ENCODE results near the gene CTU2. TPM values are rescaled to one million over a fixed set of nuclear protein-coding genes. Genes with fewer than 3 reads are reported as not detected.
"Not testable (repeated sequence)": the region's sequence is repeated elsewhere in the genome, so short reads cannot be mapped to it uniquely, and the experiment has no call there.

CTU2 gene
- total RNA-seq (2014; rRNA removed; shearing (Covaris generic)), result 14.7 and 21.8 TPM in 2 replicates

DNA sequence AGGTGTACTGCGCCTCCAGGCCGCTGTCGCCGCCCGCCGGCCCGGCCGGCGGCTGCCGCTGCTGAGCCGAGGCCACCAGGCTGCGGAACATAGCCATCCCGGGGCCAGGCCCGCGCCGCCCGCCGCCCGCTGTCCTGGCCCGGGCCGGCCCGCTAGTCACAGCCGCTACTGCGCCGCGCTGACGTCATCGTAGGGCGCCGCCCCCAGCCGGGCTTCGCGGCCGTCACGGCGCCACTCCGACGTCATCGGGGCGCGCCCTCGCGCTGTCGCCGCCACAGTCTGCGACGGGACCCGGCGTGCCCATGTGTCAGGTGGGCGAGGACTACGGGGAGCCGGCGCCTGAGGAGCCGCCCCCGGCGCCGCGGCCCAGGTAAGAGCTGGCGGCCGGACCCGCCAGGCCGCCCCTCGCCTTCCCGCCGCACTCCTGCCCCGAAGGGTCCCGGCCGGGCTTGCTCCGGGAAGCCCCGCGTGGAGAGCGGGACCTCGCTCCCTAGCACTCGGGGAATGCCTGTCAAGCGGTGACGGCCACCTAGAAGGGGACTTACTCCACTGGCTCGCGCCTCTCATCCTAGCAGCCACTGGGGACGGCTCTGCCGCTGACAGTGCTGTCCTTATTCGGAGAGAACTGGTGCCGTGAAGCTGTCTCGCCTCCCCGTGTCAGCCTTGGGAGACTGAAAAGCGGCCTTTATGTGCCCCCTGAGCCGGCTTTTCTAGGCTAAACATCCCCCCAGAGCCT is at the start of gene CTU2, which contains the start of gene RNF166:
CTU2 (plus strand) TSS at position 275 of the 736 bp plus-strand sequence; CDS start at position 303, 28 bp downstream.
RNF166 (minus strand) TSS at position 180 of the 736 bp plus-strand sequence; CDS start at position 97, 83 bp downstream.
- in situ Hi-C loops (cut with HindIII; ENCODE audit: low sequenced_read_pairs), result no loop called here
- peak; percentile 80 for DNase-seq (ENCODE audit: low spot score)

DNA sequence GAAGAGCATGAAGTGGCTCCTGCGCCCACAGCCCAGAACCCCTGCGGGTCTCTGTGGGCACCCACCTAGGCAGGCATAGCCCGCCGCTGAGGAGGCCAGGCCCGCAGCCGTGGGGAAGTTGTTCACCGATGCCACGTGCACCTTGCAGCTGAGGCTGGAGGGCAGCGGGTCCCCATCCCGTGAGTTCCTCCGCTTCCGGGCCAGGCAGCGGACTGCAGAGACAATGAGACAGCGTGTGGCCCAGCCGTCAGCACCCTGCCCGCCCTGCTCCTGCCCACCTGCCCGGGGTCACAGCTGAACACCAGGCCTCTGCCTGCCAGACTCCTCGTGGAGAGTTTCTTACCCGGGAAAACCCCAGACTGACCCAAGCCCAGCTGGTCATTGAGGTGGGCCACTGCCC is 48.9 kb upstream of the CTU2 start:
- no peak for DNase-seq (ENCODE audit: low spot score)
- in situ Hi-C loops (cut with HindIII; ENCODE audit: low sequenced_read_pairs), result no loop called here

DNA sequence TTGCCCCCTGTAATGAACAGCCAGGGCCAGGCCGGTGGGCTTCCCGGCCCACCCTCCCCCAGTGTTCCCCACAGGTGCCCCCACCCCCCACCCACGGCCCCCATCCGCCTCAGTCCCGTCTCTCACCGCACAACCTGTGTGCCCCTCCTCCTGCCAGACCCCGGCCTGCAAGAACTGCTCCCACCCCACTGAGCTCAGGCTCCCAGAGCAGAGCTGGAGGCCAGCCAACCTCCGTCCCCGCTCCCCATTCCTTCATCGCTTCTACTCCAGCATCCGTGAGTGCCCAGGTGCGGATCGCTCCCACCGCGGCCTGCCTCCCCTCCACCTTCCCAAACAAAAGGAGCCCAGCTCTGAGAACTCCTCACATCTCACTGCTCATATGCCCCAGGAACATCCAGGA is 47.6 kb upstream of the CTU2 start:
- in situ Hi-C loops (cut with HindIII; ENCODE audit: low sequenced_read_pairs), result no loop called here
- DNase-seq (ENCODE audit: low spot score), result no peak

DNA sequence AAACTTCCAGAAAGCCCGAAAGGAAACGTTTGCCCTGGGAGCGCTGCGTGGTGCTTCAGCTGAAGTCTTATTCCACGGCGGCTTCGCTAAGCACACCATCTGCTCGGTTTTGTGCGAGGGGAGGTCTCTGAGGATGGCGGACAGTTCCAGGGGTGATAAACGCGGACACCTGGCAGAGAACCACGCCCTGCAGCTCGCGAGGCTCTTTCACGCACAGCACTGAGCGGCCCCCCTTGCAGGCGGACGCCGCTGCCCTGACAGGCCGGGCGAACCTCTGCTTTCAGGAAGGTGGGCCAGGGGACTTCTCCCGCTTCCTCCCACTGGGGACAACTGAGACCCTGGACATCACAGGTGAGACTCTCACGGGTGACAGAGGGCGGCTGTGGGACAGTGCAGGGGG is 47.1 kb upstream of the CTU2 start:
- in situ Hi-C loops (cut with HindIII; ENCODE audit: low sequenced_read_pairs), result no loop called here
- DNase-seq (ENCODE audit: low spot score), result no peak

DNA sequence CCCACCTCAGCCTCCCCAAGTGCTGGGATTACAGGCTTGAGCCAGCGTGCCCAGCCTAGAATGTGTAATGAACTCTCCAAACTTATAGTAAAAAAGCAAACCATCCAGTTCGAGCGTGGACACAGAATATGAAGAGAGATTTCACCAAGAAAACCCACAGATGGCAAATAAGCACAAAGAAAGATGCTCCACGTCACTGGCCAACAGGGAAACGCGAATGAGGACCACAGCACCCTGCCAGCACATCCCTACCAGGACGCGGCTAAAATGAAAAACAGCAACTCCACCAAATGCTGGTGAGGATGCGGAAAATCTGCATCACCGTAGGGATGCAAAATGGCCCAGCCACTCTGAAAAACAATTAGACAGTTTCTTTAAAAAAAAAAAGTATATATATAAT is 44.8 kb upstream of the CTU2 start:
- peak; percentile 20 for DNase-seq (ENCODE audit: low spot score)
- in situ Hi-C loops (cut with HindIII; ENCODE audit: low sequenced_read_pairs), result no loop called here

DNA sequence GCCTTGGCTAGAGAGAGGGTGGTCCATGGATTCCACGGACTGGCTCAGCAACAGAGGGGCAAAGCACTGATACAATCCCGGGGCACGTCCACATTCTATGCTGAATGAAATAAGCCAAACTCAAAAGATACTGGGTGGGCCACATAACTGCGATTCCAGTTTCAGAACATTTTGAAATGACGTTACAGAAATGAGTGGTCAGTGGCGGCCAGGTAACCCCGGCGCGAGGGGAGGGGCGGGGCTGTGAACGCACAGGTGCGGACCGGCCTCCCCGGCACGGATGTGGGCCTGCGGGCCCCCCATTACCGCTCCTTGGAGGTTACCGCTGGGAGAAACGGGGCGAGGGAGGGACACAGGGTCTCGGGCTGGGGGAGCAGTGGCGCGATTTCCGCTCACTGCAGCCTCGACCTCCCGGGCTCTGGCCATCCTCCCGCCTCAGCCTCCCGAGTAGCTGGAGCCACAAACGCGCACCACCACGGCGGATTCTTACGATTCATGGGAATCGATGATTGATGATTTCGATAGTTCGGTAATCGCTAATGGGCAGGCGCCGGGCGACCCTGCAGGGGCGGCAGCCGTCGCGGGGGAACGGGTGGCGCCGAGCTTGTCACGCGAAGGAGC is 44.0 kb upstream of the CTU2 start:
- in situ Hi-C loops (cut with HindIII; ENCODE audit: low sequenced_read_pairs), result no loop called here
- no peak for DNase-seq (ENCODE audit: low spot score)

DNA sequence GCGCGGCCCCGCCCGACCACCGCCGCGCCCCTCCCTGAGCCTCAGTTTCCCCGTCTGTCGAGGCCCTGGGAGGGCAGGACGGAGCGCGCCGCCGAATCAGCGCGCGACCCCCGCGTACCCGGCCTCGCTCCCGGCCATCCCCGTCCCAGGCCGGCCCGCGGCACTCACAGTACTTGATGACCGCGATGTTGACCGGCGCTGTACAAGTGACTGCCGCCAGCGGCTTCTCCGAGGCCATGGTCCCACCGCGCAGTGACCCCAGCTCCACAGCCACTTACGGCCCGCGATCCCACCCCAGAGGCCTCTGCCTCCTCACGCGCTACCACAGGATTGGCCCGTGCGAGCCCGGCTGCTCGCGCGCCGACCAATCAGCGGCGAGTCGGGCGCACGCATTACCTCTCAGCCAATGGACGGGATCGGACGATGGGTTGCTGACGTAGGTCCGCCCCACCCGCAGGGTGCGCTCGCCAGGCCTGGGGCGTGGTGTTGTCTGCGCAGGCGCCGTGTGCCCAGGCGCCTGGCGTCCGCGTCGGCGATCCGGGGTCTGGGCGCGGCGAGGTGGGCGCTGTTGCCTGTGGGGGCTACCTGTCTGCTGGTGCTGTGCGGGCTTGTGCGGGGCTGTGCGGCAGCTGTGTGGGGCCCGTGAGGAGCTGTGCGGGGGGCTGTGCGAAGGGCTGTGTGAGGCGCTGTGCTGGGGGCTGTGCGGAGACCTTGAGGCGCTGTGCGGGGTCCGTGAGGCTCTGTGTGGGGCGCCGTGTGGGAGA is 43.3 kb upstream of the CTU2 start, which contains the start of gene MVD:
MVD (minus strand) TSS at position 249 of the 764 bp plus-strand sequence; CDS start at position 238, 11 bp downstream.
- peak; percentile 97 for DNase-seq (ENCODE audit: low spot score)
- in situ Hi-C loops (cut with HindIII; ENCODE audit: low sequenced_read_pairs), result no loop called here

DNA sequence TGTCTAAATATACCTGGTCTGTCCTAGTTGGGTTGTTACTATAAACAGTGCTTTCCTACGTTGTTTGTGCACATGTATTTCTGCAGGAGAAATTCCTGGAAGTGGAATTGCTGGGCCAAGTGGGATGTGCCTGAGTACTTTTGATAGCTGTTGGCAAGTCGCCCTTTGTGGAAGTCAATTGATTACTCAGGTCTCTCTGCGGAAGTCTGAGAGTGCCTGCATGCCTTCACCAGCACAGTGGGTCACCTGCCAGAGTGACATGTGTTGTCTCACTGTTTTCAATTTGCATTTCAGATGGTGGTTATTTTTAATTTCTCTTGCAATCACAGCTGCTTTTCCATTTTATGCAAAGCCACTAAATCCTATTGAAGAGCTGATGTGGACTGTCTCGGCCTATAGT is 41.2 kb upstream of the CTU2 start:
- DNase-seq (ENCODE audit: low spot score), result no peak
- in situ Hi-C loops (cut with HindIII; ENCODE audit: low sequenced_read_pairs), result no loop called here

DNA sequence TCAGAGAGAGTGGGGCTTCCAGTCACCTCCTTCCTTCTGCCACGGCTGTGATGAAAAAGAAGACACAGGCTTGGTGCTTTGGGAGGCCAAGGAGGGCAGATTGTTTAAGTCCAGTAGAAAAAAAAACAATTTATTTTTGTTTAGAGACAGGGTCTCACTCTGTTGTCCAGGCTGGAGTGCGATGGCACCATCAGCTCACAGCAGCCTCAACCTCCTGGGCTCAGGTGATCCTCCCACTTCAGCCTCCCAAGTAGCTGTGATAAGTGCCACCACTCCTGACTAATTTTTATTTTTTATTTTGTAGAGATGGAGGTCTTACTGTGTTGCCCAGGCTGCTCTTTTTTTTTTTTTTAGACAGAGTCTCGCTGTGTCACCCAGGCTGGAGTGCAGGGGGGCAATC is 40.7 kb upstream of the CTU2 start:
- DNase-seq (ENCODE audit: low spot score), result no peak
- in situ Hi-C loops (cut with HindIII; ENCODE audit: low sequenced_read_pairs), result no loop called here

DNA sequence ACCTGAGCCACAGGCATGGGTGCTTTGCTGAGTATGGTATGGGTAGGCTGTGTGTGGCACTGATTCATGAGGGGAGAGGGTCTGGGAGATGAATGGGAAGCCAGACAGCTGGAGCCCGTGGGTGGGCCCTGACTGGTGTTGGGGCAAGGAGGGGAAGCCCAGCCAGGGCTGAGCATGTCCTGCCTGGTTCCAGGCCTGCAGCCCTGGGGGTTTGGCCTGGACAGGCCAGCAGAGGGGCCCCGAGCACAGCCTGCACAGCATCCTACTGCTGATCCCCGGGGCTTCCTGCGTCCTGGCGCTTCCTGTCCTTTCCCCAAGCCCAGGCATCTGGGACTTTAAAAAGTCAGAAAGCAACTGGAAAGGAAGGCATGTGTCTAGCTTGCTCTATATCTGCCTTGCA is 38.8 kb upstream of the CTU2 start:
- DNase-seq (ENCODE audit: low spot score), result no peak
- in situ Hi-C loops (cut with HindIII; ENCODE audit: low sequenced_read_pairs), result no loop called here

DNA sequence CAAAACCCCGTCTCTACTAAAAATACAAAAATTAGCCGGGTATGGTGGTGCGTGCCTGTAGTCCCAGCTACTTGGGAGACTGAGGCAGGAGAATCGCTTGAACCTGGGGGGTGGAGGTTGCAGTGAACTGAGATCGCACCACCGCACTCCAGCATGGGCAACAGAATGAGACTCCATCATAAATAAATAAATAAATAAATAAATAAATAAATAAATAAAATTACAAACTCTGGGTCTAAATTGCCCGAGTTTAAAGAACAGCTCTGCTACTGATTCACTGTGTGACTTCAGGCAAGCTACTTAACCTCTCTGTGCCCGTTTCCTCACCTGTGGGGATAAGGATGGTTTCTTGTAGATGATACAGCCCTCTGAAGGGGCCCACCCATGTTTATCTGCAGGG is 36.8 kb upstream of the CTU2 start:
- in situ Hi-C loops (cut with HindIII; ENCODE audit: low sequenced_read_pairs); DNase-seq (ENCODE audit: low spot score): not testable (repeated sequence)

DNA sequence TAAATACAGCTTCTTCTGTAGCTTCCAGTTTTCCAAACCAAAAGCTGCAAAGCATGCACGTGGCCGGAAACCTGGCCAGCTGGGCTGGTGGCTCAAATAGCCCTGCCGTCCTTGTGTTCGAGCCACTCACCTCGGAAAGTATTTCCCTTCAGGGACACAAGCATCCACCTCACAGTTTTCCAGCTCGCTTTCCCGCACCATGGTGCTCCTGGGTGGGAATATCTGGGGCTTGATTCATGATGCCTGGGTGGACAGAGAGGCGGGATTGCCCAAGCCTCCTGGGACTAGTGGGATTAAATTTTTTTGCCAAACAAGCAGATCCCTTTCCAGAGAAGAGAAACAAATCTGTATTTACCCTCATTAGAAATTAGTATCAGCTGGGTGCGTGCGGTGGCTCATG is 36.3 kb upstream of the CTU2 start:
- in situ Hi-C loops (cut with HindIII; ENCODE audit: low sequenced_read_pairs), result loop anchor here (10.0 kb wide), 1 partner anchor 85 kb away; no protein-coding TSS in a partner anchor
- DNase-seq (ENCODE audit: low spot score), result no peak

DNA sequence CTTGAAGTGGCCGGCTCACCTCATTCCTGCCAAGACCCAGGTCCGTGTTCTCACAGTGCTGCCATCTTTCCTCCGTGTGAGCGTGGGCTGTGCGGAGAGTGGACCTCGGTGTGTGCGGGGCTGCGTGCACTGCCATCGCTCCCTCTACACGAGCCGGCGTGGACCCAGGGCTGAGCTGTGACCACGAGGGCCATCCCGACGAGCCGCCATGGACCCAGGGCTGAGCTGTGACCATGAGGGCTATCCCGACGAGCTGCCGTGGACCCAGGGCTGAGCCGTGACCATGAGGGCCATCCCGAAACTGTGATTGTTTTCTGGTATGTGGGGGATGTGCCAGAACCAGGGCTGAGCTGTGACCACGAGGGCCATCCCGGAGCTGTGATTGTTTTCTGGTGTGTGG is 34.5 kb upstream of the CTU2 start:
- no peak for DNase-seq (ENCODE audit: low spot score)
- in situ Hi-C loops (cut with HindIII; ENCODE audit: low sequenced_read_pairs), result loop anchor here (10.0 kb wide), 1 partner anchor 83 kb away; no protein-coding TSS in a partner anchor

DNA sequence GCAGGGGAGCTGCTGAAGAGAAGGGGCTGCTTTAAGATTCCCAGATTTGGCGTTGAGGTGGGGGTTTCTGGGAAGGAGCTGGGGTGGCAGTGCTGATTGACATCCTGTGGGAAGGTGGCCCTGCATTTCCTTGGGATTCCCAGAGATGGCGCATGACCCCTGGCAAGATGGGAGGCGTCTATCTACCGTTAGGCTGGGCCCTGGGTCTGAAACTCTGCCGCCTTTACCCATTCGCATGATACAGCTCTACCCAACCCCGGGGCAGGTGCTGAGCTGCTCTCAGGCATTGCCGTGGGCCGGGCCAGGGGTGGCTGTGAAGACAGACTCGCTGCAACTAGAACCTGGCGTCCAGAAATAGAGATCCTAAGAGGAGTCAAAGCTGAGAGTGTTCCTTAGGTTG is 33.5 kb upstream of the CTU2 start:
- in situ Hi-C loops (cut with HindIII; ENCODE audit: low sequenced_read_pairs), result loop anchor here (10.0 kb wide), 1 partner anchor 82 kb away; no protein-coding TSS in a partner anchor
- DNase-seq (ENCODE audit: low spot score), result no peak

DNA sequence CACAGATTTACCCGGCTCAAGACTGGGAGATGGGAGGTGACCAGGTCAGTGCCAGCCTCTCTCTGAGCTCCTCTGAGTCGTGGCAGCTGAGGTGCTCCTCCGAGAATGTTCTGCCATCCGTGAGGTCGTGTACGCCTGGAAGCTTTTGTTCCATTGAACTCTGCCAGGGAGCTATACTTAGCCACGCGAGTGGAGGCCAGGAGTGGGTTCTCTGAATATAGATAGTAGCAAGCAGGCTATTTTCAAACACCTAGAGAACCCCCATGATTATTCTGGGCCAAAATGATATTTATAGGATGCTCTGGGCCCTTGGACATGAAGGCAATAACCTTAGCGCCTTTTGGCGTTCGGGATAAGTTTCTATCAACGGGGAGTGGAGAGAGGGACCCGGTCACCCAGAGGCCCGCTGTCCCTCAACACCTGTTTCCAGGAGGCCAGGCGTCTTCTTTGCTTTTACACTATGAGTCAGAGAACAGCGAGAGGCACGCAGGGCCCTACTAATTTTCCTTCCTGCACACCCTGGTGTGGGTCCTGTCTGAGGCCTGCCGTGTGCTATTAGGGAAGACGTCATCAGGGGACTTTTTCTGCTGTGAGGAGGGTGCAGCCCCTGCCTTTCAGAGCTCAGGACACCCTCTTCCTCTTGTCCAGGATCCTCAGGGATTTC is 32.5 kb upstream of the CTU2 start:
- no peak for DNase-seq (ENCODE audit: low spot score)
- in situ Hi-C loops (cut with HindIII; ENCODE audit: low sequenced_read_pairs), result loop anchor here (10.0 kb wide), 1 partner anchor 81 kb away; no protein-coding TSS in a partner anchor

DNA sequence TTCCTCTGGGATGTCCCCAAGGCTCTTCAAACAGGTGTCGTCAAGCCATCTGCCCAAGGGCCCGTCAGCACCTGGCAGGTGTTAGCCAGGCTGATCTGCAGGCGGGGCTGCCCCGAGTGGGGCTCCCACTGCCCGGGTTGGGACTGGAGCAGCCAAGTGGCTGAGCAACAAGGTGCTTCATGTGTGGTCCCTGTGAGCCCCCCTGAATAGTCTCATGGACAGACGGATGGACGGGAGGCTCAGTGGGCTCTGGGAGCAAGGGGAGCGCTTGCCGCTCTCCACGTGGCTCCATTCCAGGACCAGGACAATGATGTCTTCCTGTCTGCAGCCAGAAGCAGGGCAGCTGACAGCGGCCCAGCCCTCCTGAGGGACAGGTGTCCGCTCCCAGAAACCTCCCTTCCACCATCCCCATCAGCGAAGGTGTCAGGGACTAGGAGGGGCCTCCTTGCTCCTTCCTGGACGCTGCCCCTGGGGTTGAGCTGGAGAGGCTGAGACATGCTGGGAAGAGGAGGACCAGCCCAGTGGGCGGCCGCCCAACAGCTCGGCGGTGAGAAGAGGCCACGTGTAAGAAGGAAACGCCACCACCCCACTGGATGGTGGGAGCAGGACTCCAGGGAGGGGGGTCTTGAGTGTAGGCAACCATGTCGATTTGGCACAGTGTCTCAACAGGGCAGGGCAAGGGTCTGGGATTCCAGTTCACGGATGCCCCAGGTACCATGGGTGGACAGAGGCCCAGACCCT is 29.6 kb upstream of the CTU2 start:
- in situ Hi-C loops (cut with HindIII; ENCODE audit: low sequenced_read_pairs), result loop anchor here (10.0 kb wide), 1 partner anchor 78 kb away; no protein-coding TSS in a partner anchor
- no peak for DNase-seq (ENCODE audit: low spot score)

DNA sequence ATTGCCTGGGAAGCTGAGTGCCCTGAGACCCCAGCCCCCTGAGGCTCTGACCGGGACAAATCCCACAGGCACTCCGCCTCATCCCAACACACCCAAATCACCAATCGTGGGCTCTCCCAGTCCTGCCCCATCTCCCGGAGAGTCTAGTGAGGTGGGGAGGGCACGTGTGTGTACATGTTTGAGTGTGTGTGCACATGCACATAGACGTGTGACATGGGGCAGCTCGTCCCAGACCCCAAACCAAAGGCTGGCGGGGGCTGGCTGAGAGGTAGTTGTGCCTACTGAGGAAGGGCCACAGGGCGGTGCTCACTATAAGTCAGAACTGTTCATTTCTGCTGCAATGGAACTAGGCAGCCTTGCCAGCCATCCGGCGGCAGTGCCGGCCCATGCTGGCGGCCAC is 28.6 kb upstream of the CTU2 start:
- in situ Hi-C loops (cut with HindIII; ENCODE audit: low sequenced_read_pairs), result loop anchor here (10.0 kb wide), 1 partner anchor 77 kb away; no protein-coding TSS in a partner anchor
- DNase-seq (ENCODE audit: low spot score), result no peak

DNA sequence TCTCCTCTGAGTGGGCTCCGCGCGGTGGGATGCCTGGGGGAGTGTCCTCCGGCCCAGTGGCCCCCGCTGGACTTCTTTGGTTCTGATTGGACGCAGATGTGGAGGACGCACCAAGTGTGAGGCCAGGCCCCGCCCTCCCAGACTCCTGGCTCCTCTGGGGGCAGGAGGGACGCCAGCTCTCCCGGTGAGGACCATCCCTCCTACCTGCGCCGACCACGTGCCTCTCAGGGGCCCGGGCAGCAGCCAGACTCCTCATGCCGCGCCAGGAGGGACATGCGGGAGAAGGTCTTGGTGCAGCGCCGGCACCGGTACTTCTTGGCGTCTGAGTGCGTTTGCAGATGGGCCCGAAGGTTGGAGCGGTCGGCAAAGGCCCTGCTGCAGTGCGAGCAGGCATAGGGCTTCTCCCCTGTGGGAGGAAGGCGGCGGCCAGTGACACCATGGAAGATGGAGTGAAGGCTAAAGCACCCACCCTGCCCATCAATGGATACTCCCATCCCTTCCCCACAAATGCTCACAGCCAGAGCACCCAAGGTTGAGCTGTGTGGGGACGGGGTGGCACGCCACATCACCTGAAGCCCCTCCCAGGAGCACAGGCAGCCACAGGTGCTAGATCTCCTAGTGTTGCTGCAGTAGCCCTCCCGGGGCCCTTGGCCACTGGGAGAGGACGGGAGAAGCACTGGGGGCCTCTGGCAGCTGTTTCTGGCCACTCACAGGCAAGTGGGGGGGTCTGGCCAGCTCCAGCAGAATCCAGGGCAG is 27.9 kb upstream of the CTU2 start:
- in situ Hi-C loops (cut with HindIII; ENCODE audit: low sequenced_read_pairs), result loop anchor here (10.0 kb wide), 1 partner anchor 76 kb away; no protein-coding TSS in a partner anchor
- peak; percentile 25 for DNase-seq (ENCODE audit: low spot score)

Measured in G401 (cell line).